ENCODE data around the gene TMEM208. TPM values are rescaled to one million over a fixed set of nuclear protein-coding genes. Genes with fewer than 3 reads are reported as not detected.
A peak's percentile ranks its signal among the peaks of the same experiment; 100 is the strongest.

The TMEM208 gene
- polyA plus RNA-seq (2013, experiment 1 of 2; ENCODE audit: insufficient read length), result 31.7 TPM
- polyA plus RNA-seq (2013, experiment 2 of 2; ENCODE audit: insufficient read length), result 33.3 TPM

DNA sequence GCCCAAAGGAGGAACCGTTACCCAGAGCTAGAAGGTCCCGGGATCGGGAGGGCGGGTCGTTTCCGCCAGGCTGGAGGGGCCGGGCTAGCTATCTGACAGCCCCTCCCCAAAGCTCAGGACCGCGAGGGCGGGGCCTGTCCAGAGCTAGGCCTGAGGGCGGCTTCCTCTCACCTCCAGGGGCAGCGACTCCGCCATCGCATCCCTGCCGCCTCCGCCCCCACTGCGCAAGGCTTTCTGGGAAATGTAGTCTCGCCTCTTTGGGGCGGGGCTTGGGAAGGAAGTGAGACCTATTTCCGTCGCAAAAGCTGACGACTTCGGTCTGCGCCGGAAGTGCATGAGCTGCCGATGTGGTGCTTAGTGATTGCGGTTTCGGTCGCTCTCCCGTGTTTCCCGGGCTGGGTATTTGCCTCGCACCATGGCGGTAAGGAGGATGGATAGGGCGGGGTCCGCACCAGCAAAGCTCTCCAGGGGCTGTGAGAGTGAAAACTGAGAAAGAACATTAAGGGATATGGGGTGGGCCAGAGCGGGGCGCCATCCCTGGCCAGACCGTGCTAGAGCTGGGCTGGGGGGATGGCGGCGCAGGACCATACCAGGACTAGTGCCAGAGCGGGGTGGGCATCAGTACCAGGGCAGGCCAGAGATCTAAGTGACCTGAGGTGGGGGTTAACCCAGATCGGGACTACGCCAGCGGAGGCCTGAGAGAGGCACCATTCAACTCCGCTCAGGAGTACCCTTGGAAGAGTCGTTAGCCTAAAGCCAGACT is at the start of gene TMEM208:
Gene TMEM208 (plus strand): TSS at position 327 of the 763 bp plus-strand sequence. CDS start 89 bp downstream, at position 416.
- DNase-seq, result peak; percentile 99

DNA sequence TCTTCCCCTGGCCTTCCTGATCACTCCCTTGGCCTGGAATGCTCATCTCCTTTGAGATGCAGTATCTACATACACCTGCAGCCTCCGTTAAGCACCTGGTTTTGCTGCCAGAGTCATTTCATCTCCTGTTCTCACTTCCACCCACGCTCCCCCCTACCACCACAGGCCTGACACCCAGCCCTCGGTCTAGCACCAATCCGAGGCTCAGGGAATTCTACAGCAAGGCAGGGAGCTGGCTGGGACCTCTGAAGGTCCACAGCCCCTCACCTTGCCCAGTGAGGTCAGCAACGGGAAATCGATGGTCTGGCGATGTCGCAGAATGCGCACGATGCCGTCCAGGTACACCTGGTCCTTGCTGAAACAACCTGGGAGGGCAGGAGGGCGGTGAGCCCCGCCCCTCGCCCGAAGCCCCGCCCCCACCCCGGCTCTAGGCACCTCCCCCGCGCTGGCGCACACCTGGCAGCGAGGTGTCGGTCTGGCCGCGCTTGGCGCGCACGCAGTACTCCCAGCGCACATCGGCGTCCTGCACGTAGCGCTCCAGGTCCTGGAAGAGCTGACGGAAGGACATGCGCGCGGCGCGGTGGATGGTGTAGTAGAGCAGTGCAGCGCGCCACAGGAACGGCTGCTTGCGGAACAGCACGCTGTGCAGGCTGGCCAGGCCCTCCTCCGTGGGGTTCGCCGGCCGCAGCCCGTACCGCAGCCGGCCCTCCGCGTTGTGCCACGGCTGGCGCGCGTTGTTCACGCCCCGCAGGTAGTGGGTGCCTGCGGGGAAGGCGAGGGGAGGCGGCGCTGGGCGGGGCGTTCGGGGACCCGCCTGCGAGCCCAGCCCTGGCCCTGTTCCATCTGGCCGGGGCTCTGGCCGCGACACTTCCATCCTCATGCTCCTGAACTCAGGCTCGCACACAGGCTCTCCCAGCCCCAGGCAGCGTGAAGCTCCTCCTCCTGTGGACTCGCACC is 48.9 kb upstream of the TMEM208 start:
- peak; percentile 37 for DNase-seq

DNA sequence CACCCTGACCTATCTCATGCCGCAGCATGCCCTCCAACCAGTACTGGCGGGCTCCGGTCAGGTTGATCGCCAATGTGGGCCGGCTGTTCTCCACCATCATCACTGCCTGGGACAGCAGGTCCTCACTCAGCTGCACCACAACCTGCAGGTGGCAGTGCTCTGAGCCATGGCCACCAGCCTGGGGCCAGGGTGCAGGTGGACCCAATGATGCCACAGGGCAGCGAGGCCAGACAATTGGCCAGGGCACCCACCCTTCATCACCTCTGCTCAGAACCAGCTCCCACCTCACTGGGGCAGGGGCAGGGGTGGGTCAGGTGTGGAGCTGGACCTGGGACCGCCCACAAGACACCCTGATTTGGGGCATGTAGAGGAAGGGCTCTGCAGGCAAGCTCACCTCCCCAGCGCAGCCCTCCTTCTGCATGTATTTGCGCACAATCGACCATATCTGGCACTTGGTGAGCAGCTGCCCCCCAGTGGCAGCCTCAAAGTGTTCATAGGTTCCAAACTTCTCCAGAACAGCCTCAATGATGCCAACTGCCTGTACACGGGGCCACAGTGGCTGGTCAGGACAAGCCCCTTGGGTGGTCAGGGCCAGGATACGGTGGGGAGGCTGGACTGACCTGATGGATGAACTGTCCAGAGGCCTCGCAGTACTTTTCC is 47.4 kb upstream of the TMEM208 start:
- no peak for DNase-seq

DNA sequence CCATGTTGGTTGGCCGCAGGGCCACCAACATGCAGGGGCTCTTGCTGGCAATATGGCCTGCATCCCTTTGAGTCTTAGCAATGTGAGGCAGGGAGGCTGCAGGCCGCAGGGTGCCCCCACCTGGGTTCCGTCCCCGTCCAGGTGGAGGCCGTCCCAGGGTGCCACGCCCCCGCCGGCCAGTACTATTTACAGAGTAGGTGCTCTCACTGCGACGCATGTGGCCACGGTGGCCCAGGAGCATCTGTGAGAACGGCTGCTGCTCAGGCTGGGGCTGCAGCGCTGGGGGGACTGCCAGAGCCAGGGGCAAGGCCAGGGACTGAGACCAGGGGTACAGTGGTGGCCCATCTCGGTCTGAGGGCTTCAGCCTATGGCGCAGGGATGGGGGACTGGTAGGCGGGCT is 46.8 kb upstream of the TMEM208 start:
- DNase-seq, result no peak

DNA sequence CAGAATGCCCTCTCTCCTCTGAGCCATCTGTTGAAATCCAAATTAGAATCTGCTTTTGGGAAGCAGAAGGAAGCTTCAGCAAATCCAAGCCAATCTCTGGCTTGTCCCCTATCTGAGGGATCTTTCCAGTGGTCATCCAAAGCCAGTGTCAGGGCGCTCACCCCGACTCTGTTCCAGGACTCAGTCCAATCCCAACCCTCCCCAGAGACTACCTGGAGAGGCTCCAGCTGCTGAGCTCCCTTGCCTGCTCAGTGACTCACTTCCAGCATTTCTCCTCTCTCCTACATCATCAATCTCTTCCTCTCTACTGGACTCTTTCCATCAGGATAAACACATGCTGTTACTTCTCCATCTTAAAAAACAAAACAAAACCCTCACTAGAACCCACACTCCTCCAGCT is 45.6 kb upstream of the TMEM208 start:
- peak; percentile 80 for DNase-seq

DNA sequence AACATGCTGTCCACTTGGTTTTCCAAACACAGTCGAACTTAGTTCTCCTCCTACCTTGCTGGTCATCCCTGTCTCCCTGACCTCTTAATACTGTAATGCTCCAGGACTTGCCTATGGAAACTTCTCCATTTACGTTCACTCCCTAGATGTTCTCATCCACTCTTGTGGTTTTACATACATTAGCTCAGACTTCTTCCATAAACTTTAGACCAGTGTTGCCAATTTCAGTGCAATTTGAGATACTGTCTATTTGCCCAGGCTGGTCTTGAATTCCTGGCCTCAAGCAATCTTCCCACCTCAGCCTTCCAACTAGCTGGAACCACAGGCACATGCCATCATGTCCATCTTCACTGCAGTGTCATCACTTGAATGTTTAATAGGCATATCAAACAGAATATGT is 44.6 kb upstream of the TMEM208 start:
- DNase-seq, result no peak

DNA sequence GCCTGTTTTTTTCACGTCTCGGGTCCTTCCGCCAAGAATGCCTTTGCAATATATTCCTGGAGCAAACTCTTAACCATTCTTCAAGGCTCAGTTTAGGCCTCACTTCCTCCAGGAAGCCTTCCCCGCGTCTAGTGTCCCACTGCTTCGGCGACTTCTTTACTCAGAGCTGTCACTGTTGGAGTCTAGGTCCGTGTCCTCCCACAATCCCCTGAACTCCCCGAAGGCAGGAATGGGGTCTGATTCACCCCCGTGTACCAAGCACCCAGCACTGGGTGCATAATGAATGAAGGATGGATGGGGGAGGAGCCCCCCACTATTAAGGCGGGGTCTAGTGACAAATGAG is 43.7 kb upstream of the TMEM208 start:
- DNase-seq, result no peak

DNA sequence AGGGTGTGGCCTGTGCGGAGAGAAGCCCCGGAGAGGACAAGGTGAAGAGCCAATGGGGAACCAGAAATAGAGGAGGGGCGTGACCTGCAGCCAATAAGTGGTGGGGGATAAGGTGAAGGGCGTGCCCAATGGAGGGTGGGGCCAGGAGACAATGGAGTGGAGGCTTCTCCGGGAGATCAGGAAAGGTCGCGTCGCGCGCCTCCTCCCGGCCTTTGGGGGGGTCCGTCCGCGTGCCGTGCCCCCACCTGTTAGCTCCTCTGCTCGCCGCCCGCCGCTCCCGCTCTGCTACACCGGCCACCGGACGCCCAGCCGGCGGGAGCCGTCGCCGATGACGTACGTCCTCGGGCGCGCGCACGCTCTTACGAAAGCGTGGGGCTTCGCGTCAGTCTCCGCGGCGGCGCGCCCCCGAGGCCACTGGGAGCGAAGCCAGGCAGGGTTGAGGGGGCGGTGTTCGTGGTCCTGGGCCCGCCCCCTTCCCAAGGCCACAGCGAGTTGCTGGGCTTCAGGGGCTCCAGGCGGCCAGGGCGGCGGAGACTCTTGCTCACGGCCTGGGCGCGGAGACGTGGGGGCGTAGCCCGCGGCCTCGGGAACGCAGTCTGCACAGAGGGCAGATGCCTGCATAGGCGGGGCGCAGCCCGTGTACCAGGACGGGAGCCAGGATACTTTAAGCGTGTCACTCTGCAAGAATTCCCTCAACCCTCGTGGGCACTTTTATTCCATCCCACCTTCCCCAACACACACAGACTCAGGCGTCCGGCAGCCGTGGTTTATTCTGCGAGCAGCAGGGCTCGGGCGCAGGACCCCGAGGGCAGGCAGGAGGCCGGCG is 43.1 kb upstream of the TMEM208 start, which contains the start of gene MATCAP1:
Gene MATCAP1 (minus strand): TSS at position 337 of the 826 bp plus-strand sequence. CDS start 3,353 bp downstream, outside the sequence.
- DNase-seq, result peak; percentile 98

DNA sequence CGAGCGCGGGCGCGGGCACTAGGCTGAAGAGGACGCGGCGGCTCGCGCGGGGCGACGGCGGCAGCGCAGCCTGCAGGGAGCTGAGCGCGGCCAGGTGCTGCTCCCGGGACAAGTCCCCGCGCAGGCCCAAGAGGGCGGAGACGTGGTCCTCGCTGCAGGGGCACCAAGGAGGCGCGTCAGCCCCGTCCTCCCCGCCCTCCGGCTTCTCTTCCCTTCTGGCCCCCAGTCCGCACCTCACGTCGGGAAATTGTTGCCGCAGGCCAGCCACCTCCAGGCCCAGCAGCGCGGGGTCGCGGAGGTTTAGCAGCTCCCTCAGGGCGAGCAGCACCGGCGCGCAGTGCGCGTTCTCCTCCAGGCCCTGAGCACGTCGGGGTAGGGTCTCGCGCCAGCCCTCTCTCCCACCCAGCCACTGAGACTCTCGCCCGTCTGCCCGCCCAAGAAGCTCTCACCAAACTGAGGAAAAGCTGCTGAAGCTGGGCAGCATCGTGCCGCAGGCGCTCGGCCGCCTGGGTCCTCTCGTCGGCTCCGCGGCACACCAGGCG is 42.4 kb upstream of the TMEM208 start:
- no peak for DNase-seq

DNA sequence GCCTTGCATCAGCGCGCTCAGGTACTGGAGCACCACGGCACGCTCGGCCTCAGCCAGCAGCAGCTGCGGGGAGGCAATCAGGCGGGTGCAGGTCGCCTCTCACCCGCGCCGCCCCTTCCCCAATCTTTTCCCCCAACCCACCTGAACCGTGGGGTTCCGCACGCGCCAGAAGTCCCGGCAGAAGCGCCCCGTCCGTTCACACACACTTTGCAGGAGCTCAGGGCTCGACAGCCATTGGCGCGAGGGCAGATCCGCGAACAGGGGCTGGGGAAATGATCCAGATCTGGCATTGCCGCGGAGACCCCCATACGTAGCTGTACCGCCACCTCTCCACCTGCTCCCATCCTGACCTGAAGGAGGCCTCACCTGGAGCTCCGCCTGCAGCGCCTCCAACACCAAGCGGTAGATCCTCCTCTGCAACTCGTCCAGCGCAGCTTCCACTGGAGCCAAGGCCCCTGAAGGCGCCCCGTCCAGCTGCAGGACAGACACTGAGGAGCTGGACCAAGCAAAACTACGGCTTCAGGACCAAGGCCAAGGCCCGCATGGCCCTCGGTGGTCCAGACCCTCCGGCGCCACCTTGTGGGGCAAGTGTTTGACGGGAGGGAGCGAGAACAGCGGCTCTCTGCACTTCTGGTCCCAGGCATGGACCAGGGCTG is 41.8 kb upstream of the TMEM208 start:
- DNase-seq, result peak; percentile 82

DNA sequence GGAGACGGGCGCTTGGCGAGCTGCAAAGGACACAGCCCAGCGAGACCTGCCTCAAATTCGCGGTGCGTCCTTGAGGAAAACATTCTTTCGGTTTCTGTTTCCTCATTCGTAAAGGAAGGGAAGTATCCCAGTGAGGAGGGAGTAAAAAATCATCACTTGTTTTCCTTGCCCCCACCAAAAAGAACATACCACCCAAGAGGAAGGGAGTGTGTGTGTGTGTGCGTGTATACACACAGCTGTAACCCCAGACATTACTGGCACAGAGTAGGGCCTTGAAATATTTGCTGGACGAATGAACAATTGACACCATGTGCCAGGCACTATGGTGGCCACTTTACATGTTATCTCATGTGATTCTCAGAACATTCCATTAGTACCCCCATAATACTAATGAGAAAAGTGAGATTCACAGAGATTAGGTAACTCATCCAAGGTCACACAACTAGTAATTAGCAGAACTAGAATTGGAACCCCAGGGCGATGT is 41.2 kb upstream of the TMEM208 start:
- DNase-seq, result no peak

DNA sequence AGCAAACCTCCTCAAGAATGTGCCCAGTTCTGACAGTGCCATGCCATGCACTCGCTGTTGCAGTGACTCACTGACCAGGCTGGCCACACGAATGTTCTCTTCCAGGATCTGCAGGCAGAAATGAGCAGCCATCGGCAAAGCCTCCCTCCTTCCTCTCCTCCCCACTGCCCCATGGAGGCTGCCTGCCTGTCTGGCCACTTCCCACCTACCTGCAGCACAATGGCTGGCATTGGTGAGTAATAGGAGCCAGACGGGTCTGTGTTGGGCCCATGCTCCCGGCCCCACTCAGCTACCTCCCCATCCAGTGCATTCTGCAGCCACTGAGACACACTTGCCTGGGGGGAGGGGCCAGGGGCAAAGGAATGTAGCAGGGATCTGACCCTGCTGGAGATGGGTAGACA is 40.4 kb upstream of the TMEM208 start:
- DNase-seq, result no peak

DNA sequence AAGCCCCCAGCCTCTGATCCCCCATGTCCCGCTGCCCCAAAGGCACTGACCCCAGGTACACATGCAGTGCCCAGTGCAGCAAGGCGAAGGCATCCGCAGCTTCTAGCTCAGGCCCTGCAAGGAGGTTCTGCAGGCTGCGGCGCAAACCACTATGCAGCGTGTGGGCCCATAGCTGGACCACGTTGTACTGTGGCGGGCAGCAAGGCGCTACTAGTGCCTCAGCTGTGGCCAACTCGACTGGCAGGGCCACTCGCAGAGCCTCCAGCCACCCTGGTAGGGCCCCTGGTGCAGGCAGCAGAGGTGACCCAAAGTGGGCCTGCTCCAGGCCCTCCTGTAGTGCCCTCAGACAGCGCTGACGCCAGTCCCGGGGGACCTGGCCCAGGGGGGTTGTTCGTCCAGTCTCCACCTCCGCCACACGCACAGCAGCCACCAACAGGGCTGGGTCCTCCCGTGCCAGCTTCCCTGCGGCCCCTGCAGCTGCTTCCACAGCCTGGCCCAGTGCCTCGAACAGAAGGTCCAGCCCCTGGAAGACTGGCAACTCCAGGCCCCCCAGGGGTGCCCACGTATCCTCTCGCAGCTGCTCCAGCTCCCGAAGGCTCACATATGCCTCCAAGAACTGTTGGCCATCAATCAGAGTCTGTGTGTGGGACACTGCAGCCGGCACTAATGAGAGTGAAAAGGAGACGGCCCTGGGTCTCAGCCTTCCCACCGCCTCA is 39.6 kb upstream of the TMEM208 start:
- no peak for DNase-seq

DNA sequence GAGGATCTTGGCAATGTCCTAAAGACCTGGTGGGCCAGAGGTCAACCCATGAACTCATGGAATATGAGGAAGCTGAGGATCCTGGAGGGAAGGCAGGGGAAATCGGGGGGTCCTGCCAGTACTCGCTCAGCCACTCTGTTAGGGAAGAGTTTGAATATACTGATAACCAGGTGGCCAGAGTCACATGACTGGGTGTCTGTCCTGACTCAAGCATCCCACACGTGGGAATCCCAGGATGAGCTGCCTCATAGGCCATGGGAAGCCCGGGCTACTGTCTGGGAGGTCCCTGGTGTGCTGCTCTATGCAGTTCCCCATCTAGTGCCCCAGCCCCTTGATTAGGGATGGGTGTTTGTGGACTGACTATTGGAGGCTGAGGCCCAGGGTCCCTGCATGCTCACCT is 38.6 kb upstream of the TMEM208 start:
- no peak for DNase-seq

DNA sequence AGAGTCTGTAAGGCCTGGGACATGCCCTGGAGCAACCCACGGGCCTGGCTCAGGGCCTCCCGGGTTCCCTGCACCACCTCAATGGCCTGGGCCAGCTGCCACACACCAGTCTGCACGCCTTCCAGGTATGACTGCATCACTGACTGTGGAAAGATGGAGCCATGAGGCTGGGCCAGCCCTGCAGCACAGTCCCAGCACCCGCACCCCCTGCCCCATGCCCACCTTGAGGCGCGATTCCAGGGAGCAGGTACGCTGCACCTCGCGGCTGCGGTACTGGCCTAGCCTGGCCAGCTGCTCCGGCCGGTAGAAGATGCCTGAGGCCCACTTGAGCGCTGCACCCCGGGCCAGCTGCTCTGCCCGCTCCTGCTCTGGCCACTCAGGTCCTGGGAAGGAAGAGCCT is 38.1 kb upstream of the TMEM208 start:
- no peak for DNase-seq

DNA sequence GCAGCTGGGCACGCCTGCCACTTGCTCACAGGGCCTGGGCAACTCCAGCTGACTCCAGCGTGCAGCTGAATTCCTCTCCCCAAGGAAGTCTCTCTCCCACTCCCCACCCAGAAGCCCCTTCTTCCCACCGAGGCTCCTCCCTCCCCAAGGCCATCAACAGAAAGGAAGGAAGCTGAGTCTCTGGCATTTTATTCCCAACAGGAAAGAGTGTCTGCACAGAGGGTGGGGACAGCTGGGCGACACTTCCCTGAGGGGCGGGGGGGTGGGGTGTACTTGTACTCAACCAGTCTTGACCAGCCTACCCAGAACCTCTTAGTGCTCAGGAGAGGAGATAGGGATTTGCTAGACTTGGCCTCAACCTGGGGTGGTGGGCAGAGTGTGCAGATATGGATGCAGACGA is 36.9 kb upstream of the TMEM208 start, which contains the start of gene EXOC3L1:
Gene EXOC3L1 (minus strand): TSS at position 96 of the 400 bp plus-strand sequence. CDS start 460 bp downstream, outside the sequence.
- no peak for DNase-seq

DNA sequence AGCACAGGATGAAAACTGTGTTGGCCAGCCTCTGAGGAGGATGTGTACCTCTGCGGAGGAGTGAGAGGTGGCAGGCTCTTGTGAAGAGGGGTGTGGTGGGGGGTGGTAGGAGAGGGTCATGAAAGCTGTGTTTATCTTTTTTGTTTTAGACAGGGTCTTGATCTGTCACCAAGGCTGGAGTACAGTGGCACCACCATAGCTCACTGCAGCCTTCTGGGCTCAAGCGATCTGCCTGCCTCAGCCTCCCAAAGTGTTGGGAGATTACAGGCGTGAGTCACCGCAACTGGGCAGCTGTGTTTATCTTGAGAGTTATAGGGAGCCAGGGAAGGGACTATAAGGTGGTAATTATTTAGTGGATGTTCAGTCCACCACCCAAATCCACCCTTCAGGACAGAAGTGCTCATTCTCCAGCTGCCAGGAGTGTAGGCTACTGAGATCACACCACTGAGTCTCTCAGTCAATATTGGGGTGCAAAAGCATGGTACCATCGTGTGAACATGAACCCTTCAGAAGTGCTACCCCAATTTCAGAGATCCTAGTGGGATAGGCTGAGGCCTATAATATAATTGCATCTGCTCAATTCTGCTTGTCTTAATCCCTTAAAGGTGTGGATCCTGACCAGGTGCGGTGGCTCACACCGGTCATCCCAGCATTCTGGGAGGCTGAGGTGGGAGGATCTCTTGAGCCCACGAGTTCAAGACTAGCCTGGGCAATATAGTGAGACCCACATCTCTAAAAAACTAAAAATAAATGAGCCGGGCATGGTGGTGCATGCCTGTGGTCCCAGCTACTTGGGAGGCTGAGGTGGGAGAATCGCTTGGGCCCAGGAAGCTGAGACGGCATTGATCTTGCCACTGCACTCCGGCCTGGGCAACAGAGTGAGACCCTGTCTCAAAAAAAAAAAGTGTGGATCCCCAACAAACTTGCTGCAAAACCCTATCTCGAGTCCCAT is 36.2 kb upstream of the TMEM208 start:
- no peak for DNase-seq

DNA sequence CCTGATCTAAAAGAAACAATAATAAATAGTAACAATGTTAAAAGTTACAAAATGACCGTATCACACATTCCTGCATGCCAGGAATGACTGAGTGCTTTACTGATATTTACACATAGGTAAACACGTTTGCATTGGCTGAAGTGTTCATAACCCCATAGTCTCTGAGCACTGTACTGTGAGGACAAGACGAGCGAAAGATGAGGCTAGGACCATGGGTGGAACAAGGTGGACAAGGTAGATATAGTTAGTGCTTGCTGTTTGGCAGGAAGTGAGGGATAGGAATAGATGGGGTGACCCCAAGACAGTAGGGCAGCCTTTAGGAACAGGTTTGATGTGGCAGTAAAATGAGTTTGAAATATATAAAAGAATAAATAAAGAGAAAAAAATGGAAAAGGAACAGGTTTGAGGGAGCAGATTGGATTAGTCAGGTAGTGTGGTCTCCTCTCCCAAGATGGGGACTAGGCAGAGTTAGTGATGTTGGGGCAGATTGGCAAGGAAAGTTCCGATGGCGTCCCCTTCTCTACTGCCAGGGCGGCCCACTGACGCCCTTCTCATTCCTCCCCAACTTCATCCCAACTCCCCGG is 35.4 kb upstream of the TMEM208 start:
- DNase-seq, result no peak
